Fibroblast of skin of scalp (primary cell): Measurements from ENCODE around the gene FXN. TPM values are rescaled to one million over a fixed set of nuclear protein-coding genes. Genes with fewer than 3 reads are reported as not detected.
"Not testable (repeated sequence)": the region's sequence is repeated elsewhere in the genome, so short reads cannot be mapped to it uniquely, and the experiment has no call there.

Source experiments
- DNase-seq: peaks from one replicate; pipeline ENCODE4 v3.0.0-alpha.2; 2013
- polyA plus RNA-seq, 2 experiments: library from polyadenylated mRNA; unstranded; fragments of 120-200 nt; gene quantifications; one replicate each; pipeline ENCODE4 v1.2.1, GENCODE V29; 2013; ENCODE audit not compliant: insufficient read length in 2 of 2

The FXN gene
- polyA plus RNA-seq (2013, experiment 1 of 2; ENCODE audit: insufficient read length) = 12.5 TPM
- 14.2 TPM for polyA plus RNA-seq (2013, experiment 2 of 2; ENCODE audit: insufficient read length)

DNA sequence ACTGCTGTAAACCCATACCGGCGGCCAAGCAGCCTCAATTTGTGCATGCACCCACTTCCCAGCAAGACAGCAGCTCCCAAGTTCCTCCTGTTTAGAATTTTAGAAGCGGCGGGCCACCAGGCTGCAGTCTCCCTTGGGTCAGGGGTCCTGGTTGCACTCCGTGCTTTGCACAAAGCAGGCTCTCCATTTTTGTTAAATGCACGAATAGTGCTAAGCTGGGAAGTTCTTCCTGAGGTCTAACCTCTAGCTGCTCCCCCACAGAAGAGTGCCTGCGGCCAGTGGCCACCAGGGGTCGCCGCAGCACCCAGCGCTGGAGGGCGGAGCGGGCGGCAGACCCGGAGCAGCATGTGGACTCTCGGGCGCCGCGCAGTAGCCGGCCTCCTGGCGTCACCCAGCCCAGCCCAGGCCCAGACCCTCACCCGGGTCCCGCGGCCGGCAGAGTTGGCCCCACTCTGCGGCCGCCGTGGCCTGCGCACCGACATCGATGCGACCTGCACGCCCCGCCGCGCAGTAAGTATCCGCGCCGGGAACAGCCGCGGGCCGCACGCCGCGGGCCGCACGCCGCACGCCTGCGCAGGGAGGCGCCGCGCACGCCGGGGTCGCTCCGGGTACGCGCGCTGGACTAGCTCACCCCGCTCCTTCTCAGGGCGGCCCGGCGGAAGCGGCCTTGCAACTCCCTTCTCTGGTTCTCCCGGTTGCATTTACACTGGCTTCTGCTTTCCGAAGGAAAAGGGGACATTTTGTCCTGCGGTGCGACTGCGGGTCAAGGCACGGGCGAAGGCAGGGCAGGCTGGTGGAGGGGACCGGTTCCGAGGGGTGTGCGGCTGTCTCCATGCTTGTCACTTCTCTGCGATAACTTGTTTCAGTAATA is at the start of gene FXN:
TSS of gene FXN (plus strand) at position 315 of the 871 bp plus-strand sequence. CDS start at position 346, 31 bp downstream.
- DNase-seq = peak; percentile 83

DNA sequence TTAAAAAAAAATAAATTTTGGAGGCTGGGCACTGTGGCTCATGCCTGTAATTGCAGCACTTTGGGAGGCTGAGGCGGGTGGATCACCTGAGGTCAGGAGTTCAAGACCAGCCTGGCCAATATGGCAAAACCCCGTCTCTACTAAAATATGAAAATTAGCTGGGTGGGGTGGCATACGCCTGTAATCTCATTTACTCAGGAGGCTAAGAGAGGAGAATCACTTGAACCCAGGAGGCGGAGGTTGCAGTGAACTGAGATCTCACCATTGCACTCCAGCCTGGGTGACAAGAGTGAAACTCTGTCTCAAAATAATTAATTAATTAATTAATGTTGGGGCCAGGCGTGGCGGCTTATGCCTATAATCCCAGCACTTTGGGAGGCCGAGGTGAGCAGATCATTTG is 48.6 kb upstream of the FXN start:
- not testable (repeated sequence) for DNase-seq

DNA sequence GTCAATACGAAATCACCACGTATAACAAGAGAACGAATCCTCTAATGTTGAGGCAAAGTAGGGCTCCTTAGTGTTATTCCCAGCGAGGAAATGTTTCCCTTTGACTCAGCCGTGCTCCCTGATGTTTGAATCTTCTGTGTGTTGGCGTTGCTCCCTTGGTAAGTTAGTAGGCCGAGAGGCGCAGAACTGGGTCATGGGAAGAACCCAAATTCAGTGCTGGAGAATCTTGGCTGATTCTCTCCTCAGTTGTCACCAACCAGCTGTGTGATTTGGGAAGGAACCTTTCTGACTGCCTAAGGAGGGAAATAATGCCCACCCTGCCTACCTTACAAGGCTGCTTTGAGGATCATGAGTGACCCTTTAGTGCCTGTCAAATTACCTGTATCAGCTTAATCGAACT is 44.1 kb upstream of the FXN start:
- DNase-seq = no peak

DNA sequence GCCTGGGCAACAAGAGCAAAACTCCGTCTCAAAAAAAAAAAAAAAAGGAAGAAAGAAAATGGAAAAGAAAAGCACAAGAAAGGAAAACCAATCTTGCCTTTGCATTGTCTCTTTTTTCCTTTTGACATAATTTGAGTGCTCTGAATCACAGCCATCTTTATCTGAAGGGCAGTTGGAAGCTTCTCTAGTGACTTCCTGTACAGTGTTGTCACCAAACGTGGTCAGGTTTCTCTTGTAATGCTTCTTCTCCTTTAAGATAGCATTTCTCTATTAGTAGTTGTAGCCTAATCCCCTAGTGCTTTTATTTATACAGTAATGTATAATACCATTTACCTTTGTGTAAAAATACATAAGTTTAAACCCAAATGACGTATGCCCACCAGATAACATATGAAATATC is 39.8 kb upstream of the FXN start:
- DNase-seq = no peak

DNA sequence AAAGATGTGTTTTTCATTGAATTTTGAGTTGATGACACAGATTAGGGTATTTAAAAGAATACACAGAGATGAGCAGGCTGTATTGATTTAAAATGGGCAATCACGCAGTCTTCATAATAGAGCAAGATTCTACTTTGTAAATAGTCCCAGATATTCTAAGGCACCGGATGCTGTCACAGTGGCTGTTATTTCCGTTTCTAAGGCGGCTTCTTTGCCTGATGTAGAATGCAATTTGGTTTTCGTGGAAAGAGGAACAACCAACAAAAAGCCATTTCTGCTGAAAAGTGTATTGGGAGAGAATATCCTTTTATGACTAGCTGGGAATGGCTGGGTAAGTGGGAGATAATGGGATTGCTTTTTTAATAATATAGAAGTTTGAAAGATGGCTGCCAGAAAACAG is 39.1 kb upstream of the FXN start:
- no peak for DNase-seq

DNA sequence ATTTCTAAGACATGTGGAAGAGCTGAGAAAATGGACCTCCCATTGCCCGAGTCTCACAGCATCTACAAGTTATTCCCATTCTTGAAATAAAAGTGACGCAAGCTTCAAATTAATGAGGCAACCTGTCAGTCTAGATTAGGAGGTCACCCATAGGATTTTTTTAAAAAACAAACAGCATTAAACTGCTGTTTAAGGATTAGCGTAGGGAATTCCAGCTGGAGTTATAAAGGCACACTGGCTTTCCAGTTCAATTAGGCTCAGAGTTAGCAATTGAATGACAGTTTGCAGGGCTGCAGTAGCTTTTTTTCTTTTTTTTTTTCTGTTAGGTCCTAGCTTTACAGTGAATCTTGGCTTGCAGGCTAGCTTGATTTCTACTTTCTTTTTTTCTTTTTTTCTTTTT is 37.9 kb upstream of the FXN start:
- no peak for DNase-seq

DNA sequence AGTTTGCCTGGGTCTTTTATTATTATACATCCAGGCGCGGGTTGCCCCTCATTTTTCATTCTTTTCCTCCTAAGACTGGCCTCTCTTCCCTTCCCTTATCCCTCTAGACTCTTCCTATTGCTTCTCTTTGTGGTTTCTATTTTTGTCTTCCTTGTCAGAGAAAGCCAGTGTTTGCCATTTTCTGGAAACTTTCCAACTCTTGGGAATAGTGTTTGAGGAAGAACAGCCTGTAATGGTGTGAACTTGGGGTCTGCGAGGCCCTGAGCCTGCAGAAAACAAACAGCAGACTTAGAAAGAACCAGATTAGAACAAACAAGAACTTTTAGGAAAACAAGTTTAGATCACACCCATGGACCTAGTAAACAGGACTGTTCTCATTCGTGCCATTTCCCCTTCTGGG is 37.2 kb upstream of the FXN start:
- no peak for DNase-seq

DNA sequence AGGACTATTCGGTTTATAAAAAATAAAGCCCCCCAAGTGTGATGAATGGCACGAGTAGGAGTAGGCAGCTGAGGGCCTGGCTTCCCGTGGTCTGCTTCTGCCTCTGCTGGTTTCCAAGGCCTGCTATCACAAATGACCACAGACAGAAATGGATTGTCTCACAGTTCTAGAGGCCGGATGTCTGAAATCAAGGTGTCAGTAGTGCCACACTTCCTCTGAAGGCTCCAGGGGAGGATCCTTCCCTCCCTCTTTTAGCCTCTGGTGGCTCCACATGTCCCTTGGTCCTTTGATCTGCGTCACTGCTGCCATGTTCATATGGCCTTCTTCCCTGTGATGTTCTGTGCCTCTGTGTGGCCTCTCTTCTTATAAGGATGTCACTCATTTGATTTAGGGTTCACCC is 36.7 kb upstream of the FXN start:
- no peak for DNase-seq

DNA sequence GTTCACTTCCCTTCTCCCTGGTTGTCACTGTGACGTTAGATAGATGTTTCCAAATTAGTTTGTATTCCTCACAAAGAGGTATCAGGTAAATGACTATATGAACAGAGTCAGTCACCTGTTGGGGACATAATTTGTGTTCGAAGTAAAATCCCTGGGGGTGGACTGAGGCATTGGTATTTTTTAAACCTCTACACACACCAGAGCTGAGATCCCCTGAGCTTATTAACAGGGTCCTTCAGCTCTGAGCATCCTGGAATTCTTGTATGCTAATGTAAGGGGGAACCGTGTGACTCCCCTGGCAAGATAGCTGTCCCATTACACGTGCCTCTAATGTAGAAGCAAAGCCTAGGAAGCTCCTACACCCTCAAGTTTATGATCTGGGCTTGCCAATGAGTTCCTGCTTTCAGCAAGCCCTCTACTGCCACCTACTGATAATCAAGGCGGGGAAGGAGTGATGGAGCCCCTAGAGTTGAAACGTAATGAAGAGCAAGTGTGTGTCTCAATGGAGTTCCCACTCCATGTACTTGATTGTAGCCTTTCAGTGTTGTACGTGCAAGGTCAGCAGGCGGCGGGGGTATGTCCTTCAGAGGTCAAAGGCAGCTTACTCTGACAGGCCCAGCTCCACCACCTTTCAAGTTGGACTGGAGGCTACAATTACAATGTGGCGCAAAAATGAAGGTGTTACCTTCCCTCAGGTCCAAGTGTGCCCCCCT is 36.0 kb upstream of the FXN start:
- peak; percentile 68 for DNase-seq

DNA sequence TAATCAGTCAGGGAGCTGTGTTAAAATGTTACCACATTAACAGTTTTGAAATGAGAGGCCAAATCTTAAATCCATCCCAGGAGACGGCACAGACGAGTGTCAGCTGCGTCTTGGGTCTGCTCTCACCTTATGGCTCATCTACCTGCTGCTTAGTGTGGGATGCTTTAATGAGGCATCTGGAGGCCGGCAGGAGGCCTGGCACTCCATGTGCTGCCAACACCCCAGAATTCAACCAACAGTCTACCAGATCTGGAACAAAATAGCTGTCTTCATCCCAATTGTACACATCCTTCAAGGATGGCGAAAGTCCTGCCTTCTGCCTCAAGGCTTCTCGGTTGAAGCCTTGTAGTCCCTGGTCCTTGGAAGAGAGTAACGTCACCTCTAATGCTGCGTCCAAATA is 33.6 kb upstream of the FXN start:
- no peak for DNase-seq

DNA sequence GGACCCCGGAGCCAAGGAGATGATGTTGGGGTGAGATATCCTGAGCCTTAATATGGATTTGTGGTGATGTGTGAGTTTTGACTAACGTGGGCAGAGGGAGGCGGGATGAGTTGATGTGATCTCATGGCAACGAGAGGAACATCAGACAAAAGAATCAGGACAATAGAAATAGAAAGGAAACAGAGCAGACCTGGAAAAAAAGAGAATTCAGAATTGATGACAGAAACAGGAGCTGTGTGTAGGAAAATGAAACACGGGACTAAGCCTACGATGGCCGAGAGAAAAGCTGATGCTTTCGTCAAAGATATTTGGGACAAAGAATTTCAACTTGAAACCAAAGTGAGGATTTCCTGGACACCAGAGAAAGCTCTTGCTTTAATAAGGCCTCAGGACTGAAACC is 32.5 kb upstream of the FXN start:
- DNase-seq = no peak

DNA sequence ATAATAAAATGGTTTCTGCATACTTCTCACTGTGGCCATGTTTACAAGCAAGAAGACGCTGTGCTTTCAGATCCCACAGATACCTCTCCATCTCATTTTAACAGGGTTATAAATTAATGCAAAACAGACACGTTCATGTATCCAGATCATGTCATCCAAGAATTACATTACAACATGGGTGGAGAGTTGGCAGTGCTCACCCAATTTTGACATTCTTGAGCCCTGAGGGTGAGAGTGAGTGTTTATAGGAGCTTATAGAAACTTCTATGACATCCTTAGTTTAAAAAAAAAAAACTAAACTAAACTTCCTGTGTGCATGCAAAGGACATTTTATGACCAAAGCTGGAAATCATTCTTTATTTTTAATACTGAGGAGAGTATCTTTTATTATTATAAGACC is 30.7 kb upstream of the FXN start:
- peak; percentile 53 for DNase-seq

DNA sequence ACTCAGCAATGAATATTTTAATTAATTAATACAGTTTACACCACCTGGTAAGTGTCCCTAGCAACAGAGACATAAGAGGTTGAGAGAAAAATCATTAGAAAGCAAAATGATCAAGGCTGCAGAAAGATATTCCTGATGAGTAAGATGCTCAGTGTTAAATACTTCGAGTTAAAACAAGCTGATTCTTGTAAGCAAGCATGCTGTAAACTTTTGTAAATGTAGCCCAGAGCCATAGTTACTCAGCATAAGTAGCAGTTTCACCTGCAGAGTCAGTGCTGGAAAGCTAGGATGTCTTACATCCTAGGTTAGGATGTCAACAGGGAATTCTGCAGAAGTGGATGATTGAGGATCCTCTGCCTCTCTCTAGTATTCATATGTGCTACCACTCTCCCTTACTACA is 25.8 kb upstream of the FXN start:
- DNase-seq = no peak

DNA sequence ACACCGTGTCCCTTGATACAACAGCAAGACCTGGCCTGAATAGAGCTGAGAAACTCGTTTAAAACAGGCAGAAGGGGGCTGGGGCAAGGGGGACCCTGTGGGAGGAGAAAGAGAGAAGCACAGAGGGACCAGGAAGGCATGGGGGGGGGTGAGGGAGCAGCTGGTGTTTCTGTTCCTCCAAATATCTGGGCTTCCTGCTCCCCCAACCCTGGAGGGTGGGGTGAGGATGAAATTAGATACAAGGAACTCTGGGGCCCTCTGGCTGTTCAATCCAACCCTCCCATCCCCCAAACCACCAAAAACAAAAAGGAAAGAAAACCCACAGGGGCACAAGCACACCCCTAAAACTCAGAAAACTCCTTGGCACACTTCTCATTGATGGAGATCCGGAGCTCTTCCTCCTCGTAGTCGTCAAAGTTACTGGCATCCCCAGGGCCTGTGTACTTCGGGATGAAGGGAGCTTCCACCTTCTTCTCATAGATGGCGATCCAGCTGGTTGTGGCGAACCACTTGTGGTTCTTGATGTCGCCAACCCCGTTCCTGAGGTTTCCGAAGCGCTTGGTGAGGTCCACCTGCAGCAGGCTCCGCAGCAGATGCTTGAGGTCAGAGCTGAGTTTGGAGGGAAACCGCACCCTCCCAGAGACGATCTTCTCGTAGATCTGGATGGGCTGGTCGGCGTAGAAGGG is 22.7 kb upstream of the FXN start:
- DNase-seq = no peak

DNA sequence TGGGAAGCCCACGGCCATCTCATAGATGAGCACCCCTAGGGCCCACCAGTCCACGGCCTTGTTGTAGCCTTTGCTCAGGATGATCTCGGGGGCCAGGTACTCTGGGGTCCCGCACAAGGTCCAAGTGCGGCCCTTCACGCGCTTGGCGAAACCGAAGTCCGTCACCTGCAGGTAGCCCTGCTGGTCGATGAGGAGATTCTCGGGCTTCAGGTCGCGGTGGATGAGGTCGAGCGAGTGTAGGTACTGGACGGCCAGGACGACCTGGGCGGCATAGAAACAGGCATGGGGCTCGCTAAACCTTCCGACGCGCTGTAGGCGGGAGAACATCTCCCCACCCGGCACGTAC is 22.2 kb upstream of the FXN start:
- no peak for DNase-seq

DNA sequence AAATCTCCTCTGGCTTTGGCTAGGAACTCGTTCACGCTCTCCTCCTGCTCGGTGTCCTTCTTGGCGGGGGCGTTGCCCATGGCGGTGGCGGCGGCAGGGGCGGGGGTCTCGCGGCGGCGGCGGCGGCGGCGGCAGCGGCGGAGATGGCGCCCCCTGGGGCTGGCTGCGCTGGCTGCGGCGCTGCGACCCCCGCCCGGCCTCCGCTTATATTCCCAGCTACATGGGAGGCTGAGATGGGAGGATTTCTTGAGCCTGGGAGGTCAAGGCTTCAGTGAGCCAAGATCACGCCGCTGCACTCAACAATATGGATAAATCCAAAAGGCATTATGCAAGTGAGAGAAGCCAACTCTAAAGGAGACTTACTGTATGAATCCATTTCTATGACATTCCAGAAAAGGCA is 21.5 kb upstream of the FXN start, which contains the start of gene PRKACG:
TSS of gene PRKACG (minus strand) at position 101 of the 400 bp plus-strand sequence. CDS start at position 80, 21 bp downstream.
- DNase-seq = no peak

DNA sequence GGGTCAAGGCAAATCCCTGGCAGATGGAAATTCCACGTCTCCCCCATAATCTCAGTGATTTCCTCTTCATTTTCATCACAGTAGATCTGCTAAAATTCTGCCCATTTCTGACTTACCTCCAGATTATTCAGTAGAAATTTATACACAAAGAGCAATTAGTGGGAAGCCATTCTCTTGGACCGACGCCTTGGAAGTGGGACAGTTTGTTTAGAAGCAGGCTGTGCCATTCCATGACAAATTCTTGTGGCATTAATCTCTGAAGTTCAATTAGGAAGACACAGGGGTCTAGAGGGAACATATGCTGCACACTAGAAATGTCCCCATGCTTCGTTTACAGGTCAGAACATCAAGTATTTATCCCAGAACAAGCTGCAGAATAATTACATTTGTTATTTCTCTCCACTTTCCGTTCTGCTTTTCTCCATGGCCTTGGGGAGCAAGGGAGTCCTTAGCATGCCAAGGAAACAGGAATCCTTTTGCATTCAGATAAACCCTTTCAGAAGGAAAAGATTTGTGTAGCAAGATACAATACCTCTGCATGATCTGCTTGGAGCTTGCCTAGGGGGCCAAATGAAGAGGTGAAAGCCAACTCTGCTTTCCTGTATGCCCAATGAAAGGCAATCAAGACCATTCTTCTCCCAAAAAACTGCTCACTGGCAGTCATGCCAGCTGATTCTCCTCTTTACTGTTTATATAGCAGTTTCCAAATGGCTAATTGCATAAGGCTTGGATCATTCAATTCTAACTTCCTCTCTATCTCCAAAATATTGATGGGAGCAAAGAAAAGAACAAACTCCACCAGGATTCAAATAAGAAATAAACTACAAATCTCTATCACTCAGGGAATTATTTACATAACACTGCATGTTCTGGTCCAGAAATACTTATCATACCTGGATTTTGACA is 19.1 kb upstream of the FXN start:
- DNase-seq = no peak

DNA sequence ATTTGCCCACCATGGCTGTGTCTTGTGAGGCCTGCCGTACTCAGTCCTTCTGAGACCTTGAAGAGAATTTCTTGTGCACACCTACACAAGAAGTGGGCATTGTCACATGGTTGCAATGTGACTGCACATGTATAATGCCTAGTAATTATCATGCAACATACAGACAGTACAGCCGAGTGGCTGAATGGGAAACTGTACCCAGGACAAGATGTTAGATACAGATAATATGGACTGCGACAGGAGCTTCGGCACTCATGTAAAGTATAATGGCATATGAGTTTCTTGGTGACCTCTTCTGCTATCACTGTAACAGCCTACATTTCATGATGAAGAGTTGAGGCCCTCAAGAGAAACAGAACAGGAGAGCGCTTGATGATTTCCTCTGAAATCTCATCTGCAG is 16.8 kb upstream of the FXN start:
- no peak for DNase-seq

DNA sequence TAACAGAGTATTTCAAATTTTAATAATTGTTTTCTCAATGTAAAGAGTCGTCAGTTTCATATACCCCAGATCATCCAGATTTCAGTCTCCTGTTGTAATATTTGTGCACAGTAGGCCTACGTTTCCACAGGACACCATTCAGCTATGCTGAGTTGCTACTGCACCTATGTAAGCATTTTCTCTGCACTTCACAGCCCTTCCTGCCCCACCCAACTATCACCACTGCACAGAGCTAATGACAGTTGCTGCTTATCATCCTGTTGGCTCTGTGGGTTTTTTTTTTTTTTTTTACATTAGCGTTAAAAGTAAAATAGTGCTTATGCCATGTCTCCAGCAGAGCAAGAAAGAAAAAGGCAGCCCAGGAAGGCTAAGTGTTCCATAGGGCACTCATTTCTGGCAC is 15.7 kb upstream of the FXN start:
- no peak for DNase-seq

DNA sequence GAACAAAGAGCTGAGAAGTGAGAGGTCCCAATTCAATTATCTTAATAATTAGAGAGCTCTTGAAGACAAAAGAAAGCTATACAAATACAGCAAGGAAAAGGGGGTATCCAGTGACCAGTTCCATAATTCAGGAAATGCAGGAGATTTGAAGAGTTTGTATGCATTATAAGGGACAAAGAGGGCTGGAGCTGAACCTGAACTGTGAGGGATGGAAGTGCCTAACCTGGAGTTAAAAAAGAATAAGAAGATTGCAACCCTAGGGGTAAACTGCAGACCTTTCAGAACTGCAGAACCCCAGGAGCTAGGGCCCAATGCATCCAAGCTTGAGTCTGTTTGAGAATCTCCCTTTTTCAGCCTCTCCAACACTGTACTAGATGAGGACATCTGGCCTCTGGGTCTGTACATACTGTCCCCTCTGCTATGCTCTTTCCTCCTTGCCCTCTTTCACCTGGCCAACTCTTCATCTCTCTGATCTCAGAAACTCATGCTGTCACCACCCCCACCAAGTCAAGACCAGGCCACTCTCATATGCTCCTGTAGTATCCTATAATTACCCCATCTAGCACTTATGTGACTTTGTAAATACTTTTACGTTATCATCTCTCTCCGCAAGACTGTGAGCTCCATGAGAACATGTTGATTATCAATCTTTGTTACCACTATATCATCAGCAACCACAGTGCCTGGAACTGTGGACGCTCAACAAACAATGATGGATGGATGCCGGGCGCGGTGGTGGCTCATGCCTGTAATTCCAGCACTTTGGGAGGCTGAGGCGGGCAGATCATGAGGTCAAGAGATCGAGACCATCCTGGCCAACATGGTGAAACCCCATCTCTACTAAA is 15.0 kb upstream of the FXN start:
- no peak for DNase-seq

DNA sequence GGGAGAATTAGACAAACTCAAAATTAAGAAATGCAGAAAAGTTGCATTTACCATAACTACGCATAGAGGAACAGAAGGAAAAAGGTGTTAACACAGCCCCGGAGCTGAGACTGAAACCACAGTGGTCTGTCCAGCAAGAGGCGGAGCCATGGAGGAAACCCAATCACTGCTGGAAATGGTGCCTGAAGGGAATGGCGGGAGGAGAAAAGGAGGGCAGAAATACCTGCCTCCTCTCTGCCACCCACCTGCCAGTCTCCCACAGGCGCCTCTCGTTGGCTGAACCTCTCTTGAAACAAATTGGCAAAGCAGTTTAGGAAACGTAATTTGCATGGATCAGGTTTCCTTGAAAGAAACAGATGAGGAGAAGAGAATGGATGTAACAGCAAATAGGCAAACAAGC is 11.9 kb upstream of the FXN start:
- no peak for DNase-seq
